C4-2B (cell line): ENCODE data around the gene ACAP3.

Source experiments
- CTCF ChIP-seq: fragments of 450-650 bp; conservative IDR thresholded peaks from 2 replicates; pipeline ENCODE4 v1.5.1; 2017; ENCODE audit warnings: mild to moderate bottlenecking
- ZFX ChIP-seq: fragments of 450-650 bp; IDR thresholded peaks from 2 replicates; pipeline ENCODE4 v1.6.1; 2017

GRCh38 chr1:1329304-1330210 is 21.8 kb upstream of the ACAP3 start:
- TF ChIP-seq CTCF (no peak), ZFX (no peak)
